ENCODE measurements around the gene LDAH.

The LDAH gene

DNA sequence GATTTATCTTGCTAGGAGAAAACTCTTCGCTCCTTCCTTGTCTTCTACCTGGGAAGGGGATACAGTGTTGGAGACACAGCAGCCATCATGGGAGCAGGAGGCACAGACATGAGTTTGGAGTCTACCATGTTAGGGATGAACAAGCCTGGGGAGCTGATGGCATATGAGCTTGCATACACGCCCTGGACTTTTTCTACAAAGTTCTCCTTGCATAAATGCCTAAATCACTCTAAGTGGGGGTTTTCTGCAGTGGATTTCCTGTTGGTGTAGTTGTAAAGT, 168.4 kb downstream of the LDAH start:
- TF ChIP-seq YY1 (IDR thresholded peaks at IDR 0.05; ENCODE audit: insufficient read depth, insufficient read length) (no peak), SUZ12 (IDR thresholded peaks at IDR 0.05; ENCODE audit: extremely low read depth, insufficient read depth, insufficient read length) (no peak), ZNF274 (IDR thresholded peaks at IDR 0.05; ENCODE audit: low read depth, low read length) (no peak)
- H3K9me3 ChIP-seq (ENCODE audit: insufficient read depth, low read length), result no peaks in the 10 kb centered on the region
- H3K4me1 ChIP-seq (ENCODE audit: insufficient read depth, insufficient read length), result peaks cover 3% of the 10 kb centered on the region
- no peak overlapping the region for H3K4me3 ChIP-seq (ENCODE audit: insufficient read length, low read depth)
- no peak for DNase-seq (ENCODE audit: low read depth, low spot score)
- H3K36me3 ChIP-seq (ENCODE audit: insufficient read depth, insufficient read length, low read length), result no peaks in the 10 kb centered on the region
- H3K27me3 ChIP-seq (ENCODE audit: insufficient read depth, insufficient read length), result peaks cover 12% of the 10 kb centered on the region
- no peak overlapping the region for H3K9ac ChIP-seq (ENCODE audit: insufficient read length, low read depth)

GRCh38 chr2:20653695-20654534, 169.0 kb downstream of the LDAH start:
- no peak for DNase-seq (ENCODE audit: low read depth, low spot score)
- TF ChIP-seq SUZ12 (IDR thresholded peaks at IDR 0.05; ENCODE audit: extremely low read depth, insufficient read depth, insufficient read length), result no peak
- no peak for TF ChIP-seq ZNF274 (IDR thresholded peaks at IDR 0.05; ENCODE audit: low read depth, low read length)
- TF ChIP-seq YY1 (IDR thresholded peaks at IDR 0.05; ENCODE audit: insufficient read depth, insufficient read length), result no peak
- Histone ChIP-seq H3K36me3 (ENCODE audit: insufficient read depth, insufficient read length, low read length) (no peaks in the 10 kb centered on the region), H3K27me3 (ENCODE audit: insufficient read depth, insufficient read length) (peaks cover 12% of the 10 kb centered on the region), H3K9me3 (ENCODE audit: insufficient read depth, low read length) (no peaks in the 10 kb centered on the region), H3K9ac (ENCODE audit: insufficient read length, low read depth) (no peak overlapping the region), H3K4me3 (ENCODE audit: insufficient read length, low read depth) (no peak overlapping the region), H3K4me1 (ENCODE audit: insufficient read depth, insufficient read length) (peaks cover 3% of the 10 kb centered on the region)

DNA sequence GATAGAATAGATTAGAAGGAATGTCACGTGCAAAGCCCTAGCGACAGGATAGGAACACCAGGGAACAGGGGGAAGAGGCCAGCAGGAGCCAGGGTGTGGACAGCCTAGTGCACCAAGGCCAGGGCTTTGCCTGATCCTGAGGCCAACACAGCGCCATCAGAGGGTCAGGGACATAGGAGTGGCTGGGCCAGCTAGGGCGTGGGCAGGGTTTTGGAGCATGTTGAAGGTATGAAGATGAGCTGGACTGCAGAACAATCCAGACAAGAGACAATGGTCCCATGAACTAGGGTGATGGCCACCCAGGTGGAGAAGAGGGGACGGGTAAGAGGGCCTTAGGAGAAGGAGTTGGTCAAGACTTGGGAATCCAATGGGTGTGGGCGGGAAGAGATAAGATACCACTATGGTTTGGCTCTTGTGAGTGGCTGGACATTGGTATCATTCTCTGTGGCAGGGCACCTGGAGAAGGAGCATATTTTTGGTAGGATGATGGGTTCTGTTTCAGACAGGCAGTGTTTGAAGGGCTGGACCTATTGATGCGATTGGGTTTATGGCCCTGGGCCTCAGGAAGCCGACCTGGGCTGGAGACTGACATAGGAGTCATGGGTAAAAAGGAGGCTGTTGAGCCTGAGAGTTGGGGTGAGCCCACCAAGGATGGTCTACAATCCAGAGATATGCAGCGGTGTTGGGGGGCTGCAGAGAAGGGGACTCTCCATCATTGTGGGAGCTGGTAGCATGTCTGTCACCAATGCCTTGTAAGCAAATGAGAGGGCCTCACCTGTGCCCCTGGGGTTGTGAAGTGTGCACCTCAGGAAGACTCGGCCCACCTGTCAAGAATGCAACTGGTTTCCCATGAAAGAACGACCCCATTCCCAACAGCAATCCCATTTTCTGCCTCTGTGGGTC, 170.0 kb downstream of the LDAH start:
- peaks cover 6% of the 10 kb centered on the region for H3K4me1 ChIP-seq (ENCODE audit: insufficient read depth, insufficient read length)
- no peak for DNase-seq (ENCODE audit: low read depth, low spot score)
- H3K27me3 ChIP-seq (ENCODE audit: insufficient read depth, insufficient read length), result peaks cover 12% of the 10 kb centered on the region
- H3K4me3 ChIP-seq (ENCODE audit: insufficient read length, low read depth), result no peak overlapping the region
- H3K9me3 ChIP-seq (ENCODE audit: insufficient read depth, low read length), result no peaks in the 10 kb centered on the region
- no peak overlapping the region for H3K9ac ChIP-seq (ENCODE audit: insufficient read length, low read depth)
- no peaks in the 10 kb centered on the region for H3K36me3 ChIP-seq (ENCODE audit: insufficient read depth, insufficient read length, low read length)
- TF ChIP-seq ZNF274 (IDR thresholded peaks at IDR 0.05; ENCODE audit: low read depth, low read length) (no peak), YY1 (IDR thresholded peaks at IDR 0.05; ENCODE audit: insufficient read depth, insufficient read length) (no peak), SUZ12 (IDR thresholded peaks at IDR 0.05; ENCODE audit: extremely low read depth, insufficient read depth, insufficient read length) (no peak)

GRCh38 chr2:20652141-20652540, 170.8 kb downstream of the LDAH start:
- DNase-seq (ENCODE audit: low read depth, low spot score), result no peak
- H3K36me3 ChIP-seq (ENCODE audit: insufficient read depth, insufficient read length, low read length), result no peaks in the 10 kb centered on the region

GRCh38 chr2:20651731-20652099, 171.2 kb downstream of the LDAH start:
- H3K4me3 ChIP-seq (ENCODE audit: insufficient read length, low read depth), result peak overlapping the region; percentile 58
- peak overlapping the region; percentile 88 for H3K9ac ChIP-seq (ENCODE audit: insufficient read length, low read depth)

More at GRCh38 chr2:20652141-20652540, 170.8 kb downstream of the LDAH start:
- peaks cover 12% of the 10 kb centered on the region for H3K27me3 ChIP-seq (ENCODE audit: insufficient read depth, insufficient read length)
- TF ChIP-seq SUZ12 (IDR thresholded peaks at IDR 0.05; ENCODE audit: extremely low read depth, insufficient read depth, insufficient read length) (no peak), YY1 (IDR thresholded peaks at IDR 0.05; ENCODE audit: insufficient read depth, insufficient read length) (no peak), ZNF274 (IDR thresholded peaks at IDR 0.05; ENCODE audit: low read depth, low read length) (no peak)
- no peaks in the 10 kb centered on the region for H3K9me3 ChIP-seq (ENCODE audit: insufficient read depth, low read length)
- no peak overlapping the region for H3K9ac ChIP-seq (ENCODE audit: insufficient read length, low read depth)
- H3K4me3 ChIP-seq (ENCODE audit: insufficient read length, low read depth), result no peak overlapping the region
- peaks cover 6% of the 10 kb centered on the region for H3K4me1 ChIP-seq (ENCODE audit: insufficient read depth, insufficient read length)

DNA sequence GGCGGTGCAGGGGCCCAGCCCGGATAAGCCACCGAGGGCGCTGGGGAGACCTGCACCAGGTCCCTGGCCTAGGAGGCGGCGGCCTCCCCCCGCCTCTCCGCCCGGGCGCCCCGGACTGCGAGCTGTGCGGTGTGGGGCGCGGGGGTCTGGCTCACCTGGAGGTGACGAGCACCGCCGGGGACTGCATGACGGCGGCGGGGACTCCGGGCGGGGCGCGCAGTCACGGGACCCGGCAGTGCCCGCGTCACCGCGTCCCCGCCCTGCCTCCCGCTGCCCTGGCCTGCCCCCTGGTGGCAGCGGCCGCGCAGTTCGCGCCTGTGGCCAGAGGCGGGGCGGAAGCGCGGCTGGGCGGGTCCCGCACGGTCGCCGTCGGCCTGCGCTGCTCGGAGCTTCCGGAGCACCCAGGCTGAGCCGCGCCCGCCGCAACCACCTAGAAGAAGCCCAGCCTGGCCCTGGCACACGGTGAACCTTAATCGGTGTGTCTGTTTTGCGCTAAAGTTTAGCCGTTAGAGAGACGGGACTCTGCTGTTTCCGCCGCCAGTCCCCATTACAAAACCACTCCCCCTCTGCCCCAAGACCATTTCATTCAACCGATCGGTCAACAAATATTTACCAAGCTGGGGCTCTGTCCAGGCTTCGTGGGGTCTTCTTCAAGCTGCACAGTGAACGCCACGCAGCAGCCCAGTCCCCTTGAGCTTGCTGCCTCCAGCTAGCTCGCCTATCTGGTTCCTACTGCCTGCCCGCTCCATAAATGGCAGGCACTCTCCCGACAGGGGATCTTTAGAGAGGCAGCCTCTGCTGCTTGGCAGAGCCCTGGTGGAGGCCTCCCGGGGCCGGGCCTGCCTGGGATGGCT, 171.8 kb downstream of the LDAH start, which contains the start of gene HS1BP3:
Gene HS1BP3, minus strand, starts transcription at position 222 of the 854 bp plus-strand sequence. Its CDS starts 35 bp downstream, at position 187.
- Histone ChIP-seq H3K9me3 (ENCODE audit: insufficient read depth, low read length) (no peaks in the 10 kb centered on the region), H3K36me3 (ENCODE audit: insufficient read depth, insufficient read length, low read length) (no peaks in the 10 kb centered on the region), H3K9ac (ENCODE audit: insufficient read length, low read depth) (peak within 1 kb of the TSS; percentile 88), H3K27me3 (ENCODE audit: insufficient read depth, insufficient read length) (peaks cover 12% of the 10 kb centered on the region), H3K4me3 (ENCODE audit: insufficient read length, low read depth) (peak within 1 kb of the TSS; percentile 58), H3K4me1 (ENCODE audit: insufficient read depth, insufficient read length) (peaks cover 6% of the 10 kb centered on the region)
- peak; percentile 77 for DNase-seq (ENCODE audit: low read depth, low spot score)
- no peak for TF ChIP-seq ZNF274 (IDR thresholded peaks at IDR 0.05; ENCODE audit: low read depth, low read length)
- no peak for TF ChIP-seq SUZ12 (IDR thresholded peaks at IDR 0.05; ENCODE audit: extremely low read depth, insufficient read depth, insufficient read length)
- TF ChIP-seq YY1 (IDR thresholded peaks at IDR 0.05; ENCODE audit: insufficient read depth, insufficient read length), result no peak

More at GRCh38 chr2:20651731-20652099, 171.2 kb downstream of the LDAH start:
- no peaks in the 10 kb centered on the region for H3K9me3 ChIP-seq (ENCODE audit: insufficient read depth, low read length)
- TF ChIP-seq SUZ12 (IDR thresholded peaks at IDR 0.05; ENCODE audit: extremely low read depth, insufficient read depth, insufficient read length) (no peak), ZNF274 (IDR thresholded peaks at IDR 0.05; ENCODE audit: low read depth, low read length) (no peak), YY1 (IDR thresholded peaks at IDR 0.05; ENCODE audit: insufficient read depth, insufficient read length) (no peak)
- H3K36me3 ChIP-seq (ENCODE audit: insufficient read depth, insufficient read length, low read length), result no peaks in the 10 kb centered on the region
- DNase-seq (ENCODE audit: low read depth, low spot score), result no peak
- peaks cover 12% of the 10 kb centered on the region for H3K27me3 ChIP-seq (ENCODE audit: insufficient read depth, insufficient read length)
- H3K4me1 ChIP-seq (ENCODE audit: insufficient read depth, insufficient read length), result peaks cover 6% of the 10 kb centered on the region

Measured in NT2/D1 (cell line).